ENCODE data around the gene PRKCE. TPM values are rescaled to one million over a fixed set of nuclear protein-coding genes. Genes with fewer than 3 reads are reported as not detected.
A peak's percentile ranks its signal among the peaks of the same experiment; 100 is the strongest.

PRKCE gene
- total and polyA plus RNA-seq, 2 donors (not counting 3 experiments of a cell fraction or from before 2014, with no cell fraction given) = 27.9 to 33.9 TPM

DNA sequence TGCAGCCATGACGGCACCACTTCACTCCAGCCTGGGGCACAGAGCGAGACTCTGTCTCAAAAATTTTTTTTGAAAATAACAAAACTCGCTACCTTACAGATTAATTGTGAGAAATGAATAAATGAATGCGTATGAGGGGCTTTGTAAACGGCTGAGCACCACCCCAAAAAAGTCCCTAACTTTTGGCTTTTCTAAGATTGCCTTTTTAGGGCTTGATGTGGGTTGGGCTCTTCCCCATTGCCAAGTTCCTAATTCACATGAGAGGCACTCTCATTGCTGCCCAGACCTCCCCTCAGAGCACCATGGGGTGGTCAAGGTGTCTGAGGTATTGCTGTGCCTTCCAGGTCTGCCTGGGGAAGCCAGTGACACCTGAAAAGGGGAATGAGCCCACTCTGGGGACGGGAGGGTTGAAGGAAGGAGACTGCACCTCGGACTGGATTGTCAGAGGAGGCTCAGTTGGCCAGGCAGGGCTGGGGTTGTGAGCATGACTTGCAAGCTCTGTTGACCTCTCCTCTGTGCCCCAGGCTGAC is 186.4 kb downstream of the PRKCE start:
- DNase-seq (ENCODE audit: low read depth, low spot score) (no peak), FAIRE-seq (no peak)
- Histone ChIP-seq H3K4me2 (ENCODE audit: insufficient read depth, low read length) (no peak overlapping the region), H4K20me1 (replicated peaks; ENCODE audit: control insufficient read depth, extremely low read depth, insufficient read depth, low read length) (no peaks in the 10 kb centered on the region), H2AFZ (ENCODE audit: low read depth, low read length) (no peak overlapping the region), H3K9me1 (replicated peaks; ENCODE audit: control insufficient read depth, extremely low read depth, insufficient read depth, low read length) (no peaks in the 10 kb centered on the region), H3K9me3 (replicated peaks; ENCODE audit: control insufficient read depth, insufficient read depth, low read length) (no peaks in the 10 kb centered on the region), H3K36me3 (ENCODE audit: control insufficient read depth in 2 of 2, extremely low read depth in 1 of 2, insufficient read depth in 2 of 2, low read length in 2 of 2) (no peaks in the 10 kb centered on the region), H3K27ac (ENCODE audit: insufficient read depth, low read depth, low read length) (no peak overlapping the region), H3K79me2 (ENCODE audit: control insufficient read depth, insufficient read depth, low read length) (no peaks in the 10 kb centered on the region), H3K4me3 (replicated peaks in 1 of 3; ENCODE audit: insufficient read depth in 1 of 3, low read depth in 1 of 3, low read length in 3 of 3) (no peak overlapping the region), H3K27me3 (ENCODE audit: control insufficient read depth in 2 of 2, insufficient read depth in 2 of 2, low read length in 2 of 2) (no peaks in the 10 kb centered on the region), H3K4me1 (ENCODE audit: control insufficient read depth, extremely low read depth, insufficient read depth, low read length) (no peaks in the 10 kb centered on the region), H3K9ac (replicated peaks; ENCODE audit: extremely low read depth, insufficient read depth, low read length) (no peak overlapping the region)
- no peak for TF ChIP-seq POLR2AphosphoS5 (IDR thresholded peaks at IDR 0.05; ENCODE audit: insufficient read depth, low read depth, low read length)
- TF ChIP-seq POLR2A (IDR thresholded peaks at IDR 0.05; ENCODE audit: low read depth, low read length) = no peak
- TF ChIP-seq, protein P1, sequence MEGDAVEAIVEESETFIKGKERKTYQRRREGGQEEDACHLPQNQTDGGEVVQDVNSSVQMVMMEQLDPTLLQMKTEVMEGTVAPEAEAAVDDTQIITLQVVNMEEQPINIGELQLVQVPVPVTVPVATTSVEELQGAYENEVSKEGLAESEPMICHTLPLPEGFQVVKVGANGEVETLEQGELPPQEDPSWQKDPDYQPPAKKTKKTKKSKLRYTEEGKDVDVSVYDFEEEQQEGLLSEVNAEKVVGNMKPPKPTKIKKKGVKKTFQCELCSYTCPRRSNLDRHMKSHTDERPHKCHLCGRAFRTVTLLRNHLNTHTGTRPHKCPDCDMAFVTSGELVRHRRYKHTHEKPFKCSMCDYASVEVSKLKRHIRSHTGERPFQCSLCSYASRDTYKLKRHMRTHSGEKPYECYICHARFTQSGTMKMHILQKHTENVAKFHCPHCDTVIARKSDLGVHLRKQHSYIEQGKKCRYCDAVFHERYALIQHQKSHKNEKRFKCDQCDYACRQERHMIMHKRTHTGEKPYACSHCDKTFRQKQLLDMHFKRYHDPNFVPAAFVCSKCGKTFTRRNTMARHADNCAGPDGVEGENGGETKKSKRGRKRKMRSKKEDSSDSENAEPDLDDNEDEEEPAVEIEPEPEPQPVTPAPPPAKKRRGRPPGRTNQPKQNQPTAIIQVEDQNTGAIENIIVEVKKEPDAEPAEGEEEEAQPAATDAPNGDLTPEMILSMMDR (IDR thresholded peaks at IDR 0.05; ENCODE audit: extremely low read depth in 1 of 2, insufficient read depth in 1 of 2, low read depth in 1 of 2, low read length in 2 of 2) = no peak
- no peak for TF ChIP-seq GATA2 (IDR thresholded peaks at IDR 0.05; ENCODE audit: insufficient read depth, insufficient read length, low read depth, low read length)
- BruUV-seq (replicated peaks) = no TSS peak
- ChIA-PET CTCF (interaction anchor here (2.1 kb wide), 1 partner anchor 24 kb away, joined by 5 read pairs; no protein-coding TSS in a partner anchor), POLR2A (no interaction called here)
- intact Hi-C loops (cut with micrococcal nuclease) (no loop called here), dilution Hi-C loops (cut with MboI; ENCODE audit: extremely low pct_ligation_motif_present, low sequenced_read_pairs) (no loop called here)

DNA sequence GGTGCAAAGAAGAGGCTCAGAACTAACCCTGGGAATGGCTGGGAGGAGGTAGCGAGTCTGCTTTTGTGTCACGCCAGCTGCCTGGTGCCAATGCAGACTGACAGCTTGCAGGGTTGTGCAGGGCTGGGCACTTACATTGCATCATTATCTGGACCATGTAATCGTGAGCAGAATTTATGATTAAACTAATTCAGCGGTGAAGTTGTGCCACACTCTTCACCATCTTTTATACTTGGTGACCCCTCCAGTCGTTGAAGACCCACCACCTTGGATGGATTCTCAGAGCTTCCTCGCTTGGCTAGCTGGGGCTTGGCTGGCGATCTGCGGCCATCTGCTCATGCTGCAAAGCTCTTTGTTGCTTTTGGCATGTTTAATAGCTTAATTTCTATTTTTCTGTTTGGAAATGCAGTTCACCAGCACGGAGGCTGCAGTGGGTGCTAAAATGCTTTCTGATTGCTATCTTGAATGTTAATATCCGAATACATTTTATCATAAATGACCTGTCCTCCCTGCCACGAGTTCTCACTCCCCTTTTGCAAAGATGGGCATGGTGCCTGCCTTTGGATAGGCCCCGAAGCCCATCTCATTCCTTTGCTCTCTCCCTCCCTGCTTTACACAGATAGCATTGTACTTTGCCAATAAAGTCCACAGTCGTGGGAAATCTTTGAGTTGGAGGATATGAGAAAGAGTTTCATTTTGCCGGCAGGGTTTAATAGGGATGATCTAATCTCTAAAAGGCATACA is 188.2 kb downstream of the PRKCE start:
- CTCF ChIA-PET = interaction anchor here (1.0 to 2.1 kb wide), 3 partner anchors 9 to 61 kb away, joined by 3 to 5 read pairs (median 4); no protein-coding TSS in a partner anchor
- DNase-seq (ENCODE audit: low read depth, low spot score) (peak; percentile 26), FAIRE-seq (no peak)
- H3K79me2 ChIP-seq (ENCODE audit: control insufficient read depth, insufficient read depth, low read length) = no peaks in the 10 kb centered on the region
- no peaks in the 10 kb centered on the region for H4K20me1 ChIP-seq (replicated peaks; ENCODE audit: control insufficient read depth, extremely low read depth, insufficient read depth, low read length)
- no peak overlapping the region for H3K4me3 ChIP-seq (replicated peaks in 1 of 3; ENCODE audit: insufficient read depth in 1 of 3, low read depth in 1 of 3, low read length in 3 of 3)
- no peak overlapping the region for H2AFZ ChIP-seq (ENCODE audit: low read depth, low read length)
- no peak overlapping the region for H3K27ac ChIP-seq (ENCODE audit: insufficient read depth, low read depth, low read length)
- no peak overlapping the region for H3K4me2 ChIP-seq (ENCODE audit: insufficient read depth, low read length)
- H3K9ac ChIP-seq (replicated peaks; ENCODE audit: extremely low read depth, insufficient read depth, low read length) = no peak overlapping the region
- POLR2A ChIA-PET = no interaction called here
- no peaks in the 10 kb centered on the region for H3K9me3 ChIP-seq (replicated peaks; ENCODE audit: control insufficient read depth, insufficient read depth, low read length)
- dilution Hi-C loops (cut with MboI; ENCODE audit: extremely low pct_ligation_motif_present, low sequenced_read_pairs) (no loop called here), intact Hi-C loops (cut with micrococcal nuclease) (no loop called here)
- no peaks in the 10 kb centered on the region for H3K9me1 ChIP-seq (replicated peaks; ENCODE audit: control insufficient read depth, extremely low read depth, insufficient read depth, low read length)
- no peaks in the 10 kb centered on the region for H3K36me3 ChIP-seq (ENCODE audit: control insufficient read depth in 2 of 2, extremely low read depth in 1 of 2, insufficient read depth in 2 of 2, low read length in 2 of 2)
- no peaks in the 10 kb centered on the region for H3K4me1 ChIP-seq (ENCODE audit: control insufficient read depth, extremely low read depth, insufficient read depth, low read length)
- TF ChIP-seq FOS (IDR thresholded peaks at IDR 0.05; ENCODE audit: borderline replicate concordance, insufficient read depth, low read length) = no peak
- TF ChIP-seq MYC (IDR thresholded peaks at IDR 0.05; ENCODE audit: low read depth, low read length) = no peak
- TF ChIP-seq EZH2 (IDR thresholded peaks at IDR 0.05; ENCODE audit: borderline replicate concordance, low read depth, low read length, severe bottlenecking) = no peak
- no peak for TF ChIP-seq GATA2 (IDR thresholded peaks at IDR 0.05; ENCODE audit: insufficient read depth, insufficient read length, low read depth, low read length)
- no peak for TF ChIP-seq JUN (IDR thresholded peaks at IDR 0.05; ENCODE audit: borderline replicate concordance, insufficient read depth, insufficient read length, low read depth)
- TF ChIP-seq, protein P2, sequence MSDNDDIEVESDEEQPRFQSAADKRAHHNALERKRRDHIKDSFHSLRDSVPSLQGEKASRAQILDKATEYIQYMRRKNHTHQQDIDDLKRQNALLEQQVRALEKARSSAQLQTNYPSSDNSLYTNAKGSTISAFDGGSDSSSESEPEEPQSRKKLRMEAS (IDR thresholded peaks at IDR 0.05; ENCODE audit: insufficient read depth, insufficient read length) = no peak
- no peak for TF ChIP-seq POLR2A (IDR thresholded peaks at IDR 0.05; ENCODE audit: low read depth, low read length)
- no peak for TF ChIP-seq POLR2AphosphoS5 (IDR thresholded peaks at IDR 0.05; ENCODE audit: insufficient read depth, low read depth, low read length)
- TF ChIP-seq, protein P1 (IDR thresholded peaks at IDR 0.05; ENCODE audit: extremely low read depth in 1 of 2, insufficient read depth in 1 of 2, low read depth in 1 of 2, low read length in 2 of 2) = no peak
- no TSS peak for BruUV-seq (replicated peaks)
- H3K27me3 ChIP-seq (ENCODE audit: control insufficient read depth in 2 of 2, insufficient read depth in 2 of 2, low read length in 2 of 2) = no peaks in the 10 kb centered on the region
